ENCODE results near the gene SV2B.

DNA sequence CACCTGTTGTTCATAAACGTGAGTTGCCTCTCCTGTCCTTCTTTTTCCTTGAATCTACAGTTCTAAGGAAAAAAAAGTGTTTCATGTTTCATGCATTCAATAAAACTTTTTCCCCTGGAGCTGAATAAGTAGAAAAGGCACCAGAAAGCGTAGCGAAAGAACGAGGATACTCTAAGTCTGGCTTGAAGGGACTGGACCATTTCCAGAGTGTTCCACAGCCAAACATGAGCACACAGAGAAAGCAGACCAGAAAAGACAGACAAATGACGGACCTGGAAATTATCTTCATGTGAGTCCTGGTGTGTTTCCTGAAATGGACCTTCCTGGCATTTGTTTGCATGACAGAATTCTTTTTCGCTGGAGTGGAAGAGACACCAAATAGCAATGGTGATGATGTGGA, 204.7 kb downstream of the SV2B start:
- TF ChIP-seq EZH2 (IDR thresholded peaks at IDR 0.05): no peak
- no peak for TF ChIP-seq POLR2AphosphoS5 (IDR thresholded peaks at IDR 0.05; ENCODE audit: borderline replicate concordance, low read depth, low read length)

All from SK-N-MC (cell line).